GM23338 (cell line): Measurements from ENCODE around the gene CYP2C18. TPM values are rescaled to one million over a fixed set of nuclear protein-coding genes. Genes with fewer than 3 reads are reported as not detected.

Experiments
- ATAC-seq: fragments of 200-7000 bp; cut with Tn5 transposase; 3 replicates; pipeline ENCODE4 v1.9.1; 2020
- DNase-seq: peaks from one replicate; pipeline ENCODE4 v3.0.0-alpha.2; 2015; ENCODE audit warnings: low spot score
- H2AFZ ChIP-seq: fragments of 200-600 bp; sonication (generic); 2 replicates; pipeline ENCODE4 v1.8.0; 2016; ENCODE audit warnings: antibody characterized with exemption, mild to moderate bottlenecking, moderate library complexity
- H3F3A ChIP-seq: fragments of 200-600 bp; sonication (generic); replicated peaks from 2 replicates; pipeline ENCODE4 v1.8.0; 2017; ENCODE audit warnings: antibody characterized with exemption, mixed run types, low read depth
- H3K27ac ChIP-seq: fragments of 200-600 bp; sonication (generic); 2 replicates; pipeline ENCODE4 v1.6.1; 2016; ENCODE audit warnings: low read depth
- H3K27me3 ChIP-seq: fragments of 200-600 bp; sonication (generic); 2 replicates; pipeline ENCODE4 v1.8.0; 2016; ENCODE audit warnings: mild to moderate bottlenecking, mixed run types, moderate library complexity; ENCODE audit not compliant: insufficient read depth
- H3K36me3 ChIP-seq: fragments of 200-600 bp; sonication (generic); 2 replicates; pipeline ENCODE4 v1.8.0; 2016; ENCODE audit warnings: mild to moderate bottlenecking; ENCODE audit not compliant: insufficient read depth
- H3K4me1 ChIP-seq: fragments of 200-600 bp; sonication (generic); 2 replicates; pipeline ENCODE4 v1.8.0; 2016; ENCODE audit warnings: mild to moderate bottlenecking, moderate library complexity; ENCODE audit not compliant: insufficient read depth
- H3K4me2 ChIP-seq: fragments of 200-600 bp; sonication (generic); 2 replicates; pipeline ENCODE4 v1.7.1; 2017; ENCODE audit warnings: mixed run types
- H3K4me3 ChIP-seq: fragments of 200-600 bp; sonication (generic); 2 replicates; pipeline ENCODE4 v1.6.1; 2016; ENCODE audit warnings: mixed run types
- H3K79me2 ChIP-seq: fragments of 200-600 bp; sonication (generic); replicated peaks from 2 replicates; pipeline ENCODE4 v1.8.0; 2017; ENCODE audit warnings: mild to moderate bottlenecking; ENCODE audit not compliant: insufficient read depth
- H3K9me2 ChIP-seq: fragments of 200-600 bp; sonication (generic); 2 replicates; pipeline ENCODE4 v1.8.0; 2017; ENCODE audit not compliant: insufficient read depth
- H4K20me1 ChIP-seq: fragments of 200-600 bp; sonication (generic); replicated peaks from 2 replicates; pipeline ENCODE4 v1.8.0; 2017; ENCODE audit warnings: mild to moderate bottlenecking; ENCODE audit not compliant: insufficient read depth
- H3K27ac Mint-ChIP-seq: 2 replicates; pipeline ENCODE4 v1.8.0; 2020; ENCODE audit warnings: inconsistent platforms, mild to moderate bottlenecking, moderate library complexity, mixed read lengths
- H3K27me3 Mint-ChIP-seq: 3 replicates; pipeline ENCODE4 v1.8.0; 2022; ENCODE audit warnings: low read depth, mild to moderate bottlenecking, moderate library complexity, mixed read lengths, inconsistent platforms; ENCODE audit not compliant: insufficient read depth, poor library complexity
- H3K36me3 Mint-ChIP-seq: 3 replicates; pipeline ENCODE4 v1.8.0; 2021; ENCODE audit warnings: low read depth, mild to moderate bottlenecking, inconsistent platforms, moderate library complexity, mixed read lengths
- H3K4me1 Mint-ChIP-seq: 3 replicates; pipeline ENCODE4 v1.8.0; 2020; ENCODE audit warnings: mild to moderate bottlenecking, inconsistent platforms, mixed read lengths
- H3K4me3 Mint-ChIP-seq: 3 replicates; pipeline ENCODE4 v1.8.0; 2021; ENCODE audit warnings: moderate library complexity, mild to moderate bottlenecking, inconsistent platforms, mixed read lengths
- H3K9me3 Mint-ChIP-seq: 3 replicates; pipeline ENCODE4 v1.8.0; 2020; ENCODE audit warnings: moderate library complexity, mild to moderate bottlenecking, inconsistent platforms, mixed read lengths
- CREB1 ChIP-seq: fragments of 250-450 bp; sonication (Bioruptor Pico); IDR thresholded peaks from 2 replicates; pipeline ENCODE4 v1.5.0; 2020; ENCODE audit warnings: low read depth, mild to moderate bottlenecking, moderate library complexity
- ETS1 ChIP-seq: IDR thresholded peaks from 2 replicates; pipeline ENCODE4 v1.6.1; 2016; ENCODE audit warnings: antibody characterized with exemption
- EZH2 ChIP-seq: fragments of 200-600 bp; sonication (generic); IDR thresholded peaks from one replicate; pipeline ENCODE4 v1.8.0; 2017; ENCODE audit warnings: antibody characterized with exemption, mild to moderate bottlenecking, low read depth; ENCODE audit not compliant: unreplicated experiment
- EZH2phosphoT487 ChIP-seq: fragments of 200-600 bp; sonication (generic); IDR thresholded peaks from one replicate; pipeline ENCODE4 v1.8.1; 2018; ENCODE audit warnings: antibody characterized with exemption; ENCODE audit not compliant: unreplicated experiment
- JUNB ChIP-seq: IDR thresholded peaks from one replicate; pipeline ENCODE4 v1.6.1; 2016; ENCODE audit warnings: antibody characterized with exemption; ENCODE audit not compliant: unreplicated experiment
- NANOG ChIP-seq: IDR thresholded peaks from 2 replicates; pipeline ENCODE4 v1.6.1; 2016; ENCODE audit warnings: antibody characterized with exemption, borderline replicate concordance
- POLR2AphosphoS5 ChIP-seq: IDR thresholded peaks from 2 replicates; pipeline ENCODE4 v1.6.1; 2016; ENCODE audit warnings: antibody characterized with exemption, low read depth
- REST ChIP-seq: IDR thresholded peaks from one replicate; pipeline ENCODE4 v1.6.1; 2018; ENCODE audit warnings: antibody characterized with exemption; ENCODE audit not compliant: unreplicated experiment
- STAT1 ChIP-seq: IDR thresholded peaks from one replicate; pipeline ENCODE4 v1.6.1; 2016; ENCODE audit warnings: antibody characterized with exemption; ENCODE audit not compliant: unreplicated experiment
- ZNF114 ChIP-seq: fragments of 250-450 bp; sonication (Bioruptor Pico); IDR thresholded peaks from 2 replicates; pipeline ENCODE4 v1.5.0; 2020; ENCODE audit warnings: mild to moderate bottlenecking, moderate library complexity
- ZNF331 ChIP-seq: fragments of 250-450 bp; sonication (Bioruptor Pico); IDR thresholded peaks from 2 replicates; pipeline ENCODE4 v1.5.0; 2020; ENCODE audit warnings: low read depth, mild to moderate bottlenecking, moderate library complexity
- polyA plus RNA-seq: library from polyadenylated mRNA; unstranded; fragments of >200 nt; fragmentation: Nextera tagmentation; extraction: Ambion mirVana; gene quantifications from 2 replicates; pipeline ENCODE4 v1.2.1, GENCODE V29; 2016
- total RNA-seq: library from RNA; depleted of rRNA; stranded (reverse); fragments of >200 nt; shearing (Covaris generic); gene quantifications from 2 replicates; pipeline ENCODE4 v1.2.3, GENCODE V29; 2014

CYP2C18 gene
- total and polyA plus RNA-seq, 2 experiments from 2014 or later, result 0.08 to 0.63 TPM

- Histone ChIP-seq H2AFZ (no peak overlapping the region), H4K20me1 (no peaks in the 10 kb centered on the region), H3K27me3 (no peaks in the 10 kb centered on the region), H3K9me2 (peaks cover 3% of the 10 kb centered on the region; the same call in 1 of the 2 replicates), H3K4me1 (no peaks in the 10 kb centered on the region), H3K36me3 (no peaks in the 10 kb centered on the region), H3K79me2 (no peaks in the 10 kb centered on the region), H3K4me2 (no peak overlapping the region), H3K4me3 (no peak overlapping the region), H3K27ac (no peak overlapping the region), H3F3A (no peaks in the 10 kb centered on the region)
- DNase-seq, result no peak
- TF ChIP-seq JUNB (no peak), EZH2 (no peak), ETS1 (no peak), EZH2phosphoT487 (no peak), CREB1 (no peak), POLR2AphosphoS5 (no peak)
- no peak overlapping the region for H3K27ac Mint-ChIP-seq
- H3K27me3 Mint-ChIP-seq, result no peaks in the 10 kb centered on the region
- H3K36me3 Mint-ChIP-seq, result no peaks in the 10 kb centered on the region
- no peaks in the 10 kb centered on the region for H3K9me3 Mint-ChIP-seq
- H3K4me3 Mint-ChIP-seq, result no peak overlapping the region
- ATAC-seq, result no peak
- H3K4me1 Mint-ChIP-seq, result no peaks in the 10 kb centered on the region
Measured at GRCh38 chr10:94784256-94784655, 100.7 kb downstream of the CYP2C18 start.

- Mint-ChIP-seq H3K4me3 (no peak overlapping the region), H3K27me3 (no peaks in the 10 kb centered on the region), H3K9me3 (no peaks in the 10 kb centered on the region; the same call in 2 of the 3 replicates), H3K36me3 (no peaks in the 10 kb centered on the region), H3K4me1 (no peaks in the 10 kb centered on the region), H3K27ac (no peak overlapping the region)
- no peak overlapping the region for H3K27ac ChIP-seq
- no peaks in the 10 kb centered on the region for H3F3A ChIP-seq
- H3K27me3 ChIP-seq, result no peaks in the 10 kb centered on the region
- no peaks in the 10 kb centered on the region for H4K20me1 ChIP-seq
- H3K9me2 ChIP-seq, result peaks cover 7% of the 10 kb centered on the region
- no peaks in the 10 kb centered on the region for H3K4me1 ChIP-seq
- no peak overlapping the region for H2AFZ ChIP-seq
- no peak overlapping the region for H3K4me2 ChIP-seq
- ATAC-seq, result no peak
- H3K4me3 ChIP-seq, result no peak overlapping the region
- no peaks in the 10 kb centered on the region for H3K36me3 ChIP-seq
- no peak for DNase-seq
- no peaks in the 10 kb centered on the region for H3K79me2 ChIP-seq
- TF ChIP-seq STAT1, result no peak
- TF ChIP-seq NANOG, result no peak
- no peak for TF ChIP-seq CREB1
- TF ChIP-seq POLR2AphosphoS5, result no peak
- TF ChIP-seq ZNF331 (CRISPR knock-in tag), result no peak
- TF ChIP-seq ETS1, result no peak
- TF ChIP-seq EZH2phosphoT487, result no peak
- no peak for TF ChIP-seq ZNF114 (CRISPR knock-in tag)
- TF ChIP-seq REST, result no peak
Measured at GRCh38 chr10:94785211-94785610, 101.7 kb downstream of the CYP2C18 start.
